Measurements from ENCODE around the gene FN3K. TPM values are rescaled to one million over a fixed set of nuclear protein-coding genes. Genes with fewer than 3 reads are reported as not detected.

Gene FN3K
- total RNA-seq, 1 experiment from 2014 or later = 28.3 TPM

GRCh38 chr17:82691714-82692113 is 43.7 kb upstream of the FN3K start:
- Mint-ChIP-seq H3K9me3 (peaks cover 13% of the 10 kb centered on the region in 2 experiments; a peak in 4 of 5 replicates), H3K36me3 (ENCODE audit: insufficient read depth in 1 of 3, low read depth in 3 of 3) (peaks cover 0 to 8% (median 7%) of the 10 kb centered on the region in 3 experiments; a peak in 5 of 7 replicates), H3K27me3 (ENCODE audit: low read depth) (peaks cover 27% of the 10 kb centered on the region), H3K4me3 (no peak overlapping the region), H3K27ac (no peak overlapping the region), H3K4me1 (0 out of 4 replicates have a peak, but pooled peaks cover 0 to 2% of the 10 kb centered on the region in 2 experiments)
- Histone ChIP-seq H4K5ac (ENCODE audit: insufficient read length, low read depth, low read length) (no peak overlapping the region), H2BK120ac (ENCODE audit: low read depth, low read length, poor library complexity, severe bottlenecking) (no peak overlapping the region), H3K9me3 (ENCODE audit: control insufficient read depth, low read depth, low read length) (no peaks in the 10 kb centered on the region), H3K56ac (ENCODE audit: insufficient read length, low read depth, low read length) (no peak overlapping the region), H2BK20ac (ENCODE audit: low read depth, low read length, poor library complexity, severe bottlenecking) (no peak overlapping the region), H4K20me1 (ENCODE audit: control insufficient read depth, insufficient read depth, insufficient read length) (no peaks in the 10 kb centered on the region), H3K4me2 (ENCODE audit: insufficient read depth, insufficient read length, low read length) (no peak overlapping the region), H4K91ac (ENCODE audit: insufficient read length, low read depth, low read length) (no peak overlapping the region), H2AK5ac (ENCODE audit: insufficient read length, low read length) (no peak overlapping the region), H3K27me3 (ENCODE audit: insufficient read depth, low read length) (peaks cover 5% of the 10 kb centered on the region; the same call in 1 of the 2 replicates), H3K27ac (ENCODE audit: insufficient read length, low read depth, low read length) (no peak overlapping the region), H3K4me1 (ENCODE audit: insufficient read depth, low read length) (no peaks in the 10 kb centered on the region), H2BK15ac (ENCODE audit: low read depth, low read length) (no peak overlapping the region), H3K4ac (ENCODE audit: low read depth, low read length) (no peak overlapping the region), H2BK5ac (ENCODE audit: insufficient read length, low read length) (no peak overlapping the region), H2AFZ (ENCODE audit: low read length) (no peak overlapping the region), H3K23me2 (ENCODE audit: insufficient read length, low read depth, low read length, poor library complexity, severe bottlenecking) (no peaks in the 10 kb centered on the region), H3K14ac (ENCODE audit: insufficient read depth, low read length) (no peak overlapping the region), H4K8ac (replicated peaks; ENCODE audit: insufficient read length, low read depth, low read length) (no peak overlapping the region), H2BK12ac (ENCODE audit: insufficient read length, low read depth, low read length) (no peak overlapping the region), H3K79me1 (ENCODE audit: insufficient read depth, low read depth, low read length, poor library complexity, severe bottlenecking) (no peaks in the 10 kb centered on the region), H3K9ac (ENCODE audit: extremely low read depth, insufficient read length, low read length) (no peak overlapping the region), H3K79me2 (ENCODE audit: insufficient read depth, low read length) (no peaks in the 10 kb centered on the region), H3K23ac (ENCODE audit: insufficient read length, low read depth, low read length) (no peak overlapping the region), H3K18ac (ENCODE audit: insufficient read length, low read depth, low read length) (no peak overlapping the region), H3T11ph (ENCODE audit: low read length) (no peak overlapping the region)
- DNase-seq = no peak
- TF ChIP-seq CTCF (conservative IDR thresholded peaks at IDR 0.05) = no peak
- no CpG with 5 or more reads among the region's 17 CpGs for WGBS (ENCODE audit: extremely low coverage, insufficient read length, low lambda C conversion rate)

All from H9 (cell line).